NCI-H510A treated with DMSO at 0.1 percent for 48 hours (cell line): Measurements from ENCODE around the gene MDC1.

Experiments
- DNase-seq: peaks from one replicate; lab custom pipeline; 2025; lab: John Stamatoyannopoulos, UW

MDC1 gene

GRCh38 chr6:30748851-30749540, 31.9 kb upstream of the MDC1 start:
- no peak for DNase-seq

DNA sequence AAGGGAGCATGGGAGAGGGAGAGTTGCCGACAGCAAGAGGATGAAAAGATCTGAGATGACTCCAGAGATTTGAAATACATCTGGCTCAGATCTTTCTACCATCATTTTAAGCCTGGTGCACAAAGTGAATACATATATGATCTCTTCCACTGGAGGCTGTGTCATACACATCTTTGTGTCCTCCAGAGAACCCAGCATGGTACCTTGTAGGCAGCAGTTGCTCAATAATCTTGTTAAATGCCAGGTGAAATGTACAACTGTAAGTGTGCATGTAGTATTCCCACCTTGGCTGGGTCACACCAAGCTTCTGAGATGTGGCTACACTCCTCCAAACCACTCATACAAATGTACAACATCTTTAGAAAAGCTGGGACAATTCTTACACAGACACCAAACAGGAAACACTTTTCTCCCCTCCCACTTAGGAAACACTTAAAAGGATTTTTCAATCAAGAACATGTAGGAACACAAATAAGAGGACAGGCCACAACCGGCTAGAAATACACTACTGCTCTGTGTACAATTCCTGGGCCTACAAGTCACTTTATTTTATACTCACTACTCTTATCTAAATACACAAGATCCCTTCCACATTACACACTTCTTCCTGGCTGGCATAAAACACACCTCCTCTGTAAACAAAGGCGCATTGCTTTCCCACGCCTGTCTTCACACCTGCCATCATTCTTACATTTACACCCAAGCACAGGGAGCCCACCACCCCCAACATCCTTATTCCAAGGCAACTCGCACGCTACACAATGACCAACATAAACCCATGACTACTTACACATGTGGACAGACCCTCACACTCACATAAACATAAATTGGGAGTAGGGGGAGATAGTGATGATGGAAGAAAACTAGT, 31.1 kb upstream of the MDC1 start:
- no peak for DNase-seq

DNA sequence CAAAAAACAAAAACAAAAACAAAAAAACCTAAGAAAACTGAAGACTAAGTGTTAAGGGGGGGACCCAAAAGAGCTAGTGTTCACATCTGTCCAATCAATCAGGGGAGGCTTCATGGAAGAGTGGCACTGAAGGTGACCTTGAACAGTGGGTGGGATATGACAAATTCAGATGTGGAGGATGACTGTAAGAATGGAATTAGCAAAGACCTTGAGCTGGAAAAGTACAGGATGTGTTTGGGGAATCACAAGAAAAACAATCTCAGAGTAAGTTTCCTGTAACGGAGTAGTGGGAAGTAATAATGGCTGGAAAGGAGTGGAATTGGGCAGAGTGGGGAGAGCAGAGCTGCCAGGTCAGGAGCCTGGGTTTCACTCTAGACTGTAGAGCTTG, 30.2 kb upstream of the MDC1 start:
- DNase-seq, result no peak

GRCh38 chr6:30744054-30744805, 27.1 kb upstream of the MDC1 start, which contains the start of gene IER3:
TSS of gene IER3 (minus strand) at chr6:30744547. CDS start at chr6:30744518, 29 bp downstream.
- DNase-seq, result peak; percentile 78

- peak; percentile 14 for DNase-seq
These were observed 26.3 kb upstream of the MDC1 start for GRCh38 chr6:30743099-30744053.

DNA sequence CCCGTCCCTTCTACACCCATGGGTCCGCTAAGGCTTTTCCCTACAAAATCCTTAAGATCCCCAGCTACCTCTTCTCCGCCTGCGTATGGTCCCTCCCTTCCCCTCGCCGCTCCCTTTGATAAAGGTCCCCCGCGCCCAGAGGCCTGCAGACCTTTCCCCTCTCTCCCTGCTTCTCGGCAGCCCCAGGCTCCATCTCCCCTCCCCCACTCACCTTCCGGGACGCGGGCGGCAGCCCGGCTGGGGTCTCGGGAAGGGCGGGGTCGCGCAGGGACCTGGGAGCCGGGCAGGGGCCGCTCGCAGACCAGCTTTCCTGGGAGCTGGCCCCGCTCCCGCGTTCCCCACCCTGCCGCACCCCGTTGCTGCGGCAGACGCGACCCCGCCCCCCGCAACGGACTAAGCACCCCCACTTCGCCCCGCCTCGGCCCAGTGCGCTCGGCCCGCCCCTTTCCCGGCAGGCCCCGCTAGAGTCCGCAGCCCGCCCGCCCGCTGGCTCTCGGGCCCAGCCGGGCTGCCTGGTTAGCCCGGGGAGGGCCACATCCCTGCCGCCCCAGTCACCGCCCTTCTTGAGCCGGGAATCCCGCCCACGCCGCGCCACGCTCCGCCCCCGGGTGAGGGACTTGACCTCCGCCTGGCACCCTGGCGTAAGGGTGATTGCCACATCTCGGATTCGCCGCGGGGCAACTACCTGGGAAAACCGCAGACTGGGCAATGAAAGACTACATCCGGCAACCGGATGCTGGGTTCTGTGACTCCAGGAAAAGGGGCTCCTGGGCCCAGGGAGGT, 25.4 kb upstream of the MDC1 start, which contains the start of gene FLOT1:
Gene FLOT1 (minus strand): TSS at position 372 of the 783 bp plus-strand sequence. CDS start 498 bp downstream, outside the sequence.
- DNase-seq, result peak; percentile 92

DNA sequence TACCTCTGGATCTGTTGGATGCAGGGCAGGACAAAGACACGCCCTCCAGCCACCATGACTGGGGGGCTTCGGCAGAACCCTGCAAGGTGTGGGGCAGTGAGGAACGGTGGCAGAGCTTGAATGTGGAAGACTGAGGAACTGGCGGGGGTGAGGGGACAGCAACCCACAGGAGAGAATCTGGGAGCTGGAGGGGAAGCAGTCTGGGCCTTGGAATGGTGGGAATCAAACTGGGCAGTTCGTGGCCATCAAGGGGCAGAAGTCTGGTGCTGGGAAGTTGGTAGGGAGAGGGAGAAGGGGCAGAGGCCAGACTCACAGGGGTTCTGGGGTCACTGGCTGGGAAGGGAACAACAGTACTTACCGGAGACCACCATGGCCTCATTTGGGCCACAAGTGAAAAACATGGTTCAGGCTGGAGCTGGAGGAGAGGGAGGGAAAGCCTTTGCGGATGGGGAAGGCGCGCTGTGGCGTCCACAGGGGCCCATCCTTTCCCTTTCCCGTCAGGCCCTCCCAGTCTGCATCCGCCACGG, 24.8 kb upstream of the MDC1 start:
- no peak for DNase-seq

DNA sequence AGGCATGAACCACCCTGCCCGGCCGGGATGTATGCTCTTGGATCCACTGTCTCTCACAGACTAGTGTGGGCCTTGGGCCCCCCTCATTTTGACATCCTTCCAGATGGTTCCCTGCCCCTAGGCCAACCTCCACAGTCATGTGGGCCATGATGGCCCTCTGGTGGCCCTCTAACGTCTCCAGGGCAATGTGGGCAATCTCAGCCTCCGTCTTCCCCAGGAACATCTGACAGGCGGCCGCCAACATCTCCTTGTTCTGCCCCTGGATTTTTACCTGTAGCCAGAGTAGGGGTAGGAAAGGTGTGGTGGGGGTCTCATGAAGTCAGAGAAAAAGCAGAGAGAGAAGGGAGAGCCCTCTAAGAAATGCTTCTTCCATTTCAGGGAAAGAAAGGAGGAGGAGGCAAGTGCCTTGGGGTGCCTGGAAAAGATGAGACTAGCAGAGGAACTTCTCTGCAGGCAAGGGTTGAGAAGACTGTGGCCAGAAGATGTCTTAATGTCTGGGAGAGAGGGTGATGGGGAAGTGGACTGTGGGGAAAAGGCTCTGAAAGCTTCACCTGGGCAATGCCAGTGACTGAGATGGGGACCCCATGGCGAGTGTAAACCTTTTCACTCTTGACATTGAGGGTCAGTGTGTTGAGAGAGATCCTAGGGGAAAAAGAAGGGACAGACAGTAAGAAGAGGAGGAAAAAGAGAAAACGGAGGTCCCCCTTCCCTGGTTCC, 24.1 kb upstream of the MDC1 start:
- DNase-seq, result no peak

DNA sequence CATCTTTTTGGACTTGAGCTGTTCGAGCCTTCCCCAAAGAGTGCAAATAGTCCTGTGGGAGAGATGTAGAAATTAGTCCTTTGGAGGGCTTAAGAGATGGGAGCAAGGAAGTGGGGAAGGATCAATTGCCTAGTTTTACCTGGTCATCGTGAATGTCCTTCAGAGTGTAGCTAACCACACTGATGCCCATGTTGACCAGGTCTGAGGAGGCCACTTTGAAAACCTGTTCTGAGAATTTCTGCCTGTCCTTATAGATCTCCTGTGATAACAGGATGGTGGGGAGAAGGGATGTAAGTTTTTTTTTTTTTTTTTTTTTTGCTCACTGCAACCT, 23.4 kb upstream of the MDC1 start:
- no peak for DNase-seq

DNA sequence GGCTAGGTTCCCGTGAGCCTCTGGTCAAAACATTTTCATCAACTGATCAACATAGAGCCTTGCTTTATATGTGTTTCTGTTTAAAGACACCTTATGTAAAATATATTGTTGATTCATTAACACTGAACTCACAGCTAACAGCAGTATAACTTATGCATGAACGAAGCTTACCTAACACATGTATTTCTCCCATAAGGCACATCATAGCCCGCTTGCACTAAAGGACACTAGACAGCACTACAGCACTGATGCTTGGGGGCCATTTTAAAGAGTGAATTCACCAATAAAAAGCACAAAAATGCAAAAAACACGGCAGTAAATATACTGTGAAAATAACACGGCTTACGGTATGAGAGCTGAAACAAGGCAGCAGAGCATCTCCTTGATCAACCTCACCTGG, 21.5 kb upstream of the MDC1 start:
- no peak for DNase-seq

- no peak for DNase-seq
These were observed 18.7 kb upstream of the MDC1 start for GRCh38 chr6:30735668-30736314.

- no peak for DNase-seq
These were observed 15.3 kb upstream of the MDC1 start for GRCh38 chr6:30732237-30732943.

GRCh38 chr6:30730601-30731435, 13.7 kb upstream of the MDC1 start:
- DNase-seq, result peak; percentile 92

DNA sequence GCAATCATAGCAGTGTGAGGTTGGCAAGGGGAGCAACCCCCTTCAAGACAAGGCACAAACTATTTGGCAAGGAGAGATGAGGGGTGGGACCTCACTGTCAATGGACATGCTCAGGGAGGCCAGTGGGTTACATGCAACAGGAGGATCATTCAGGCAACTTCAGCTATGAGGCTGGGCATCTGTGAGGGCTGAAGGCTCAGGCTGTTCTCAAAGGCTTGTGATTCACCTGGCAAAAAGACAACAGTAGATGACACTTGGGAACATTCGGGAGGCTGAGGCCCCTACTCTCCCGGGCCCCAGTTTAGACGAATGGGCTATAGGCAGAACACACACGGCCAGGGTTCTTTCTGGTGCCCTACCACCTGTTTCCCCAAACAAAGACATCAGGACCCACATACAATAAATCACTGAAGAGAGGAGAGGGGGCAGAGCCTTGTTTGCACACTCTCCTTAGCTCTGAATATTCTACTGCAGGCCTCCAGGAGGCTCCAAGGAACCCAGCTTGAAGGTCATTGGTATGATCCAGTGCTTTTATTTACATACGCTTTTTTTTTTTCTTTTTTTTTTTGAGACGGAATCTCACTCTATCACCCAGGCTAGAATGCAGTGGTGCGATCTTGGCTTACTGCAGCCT, 11.0 kb upstream of the MDC1 start:
- DNase-seq, result no peak

- DNase-seq, result no peak
These were observed 9.7 kb upstream of the MDC1 start for GRCh38 chr6:30726506-30727413.
